Uterus (tissue), 2 donors: ENCODE results near the gene TSPAN9.

Source experiments
- CTCF ChIP-seq, 4 experiments: fragments of 200-600 bp in 2 of 4; fragments of 450-650 bp in 2 of 4; sonication (generic) in 2 of 4; IDR thresholded peaks; one replicate each; pipeline ENCODE4 v1.5.1; 2016 to 2019; ENCODE audit warnings: antibody characterized with exemption in 4 of 4, mild to moderate bottlenecking in 2 of 4, moderate library complexity in 1 of 4
- POLR2A ChIP-seq, 2 donors: fragments of 450-650 bp; IDR thresholded peaks; one replicate each; pipeline ENCODE4 v1.6.1; 2016; ENCODE audit warnings: antibody characterized with exemption in 2 of 2, mild to moderate bottlenecking in 1 of 2, moderate library complexity in 1 of 2

- no peak for TF ChIP-seq POLR2A (IDR thresholded peaks at IDR 0.05)
- no peak for TF ChIP-seq CTCF (IDR thresholded peaks at IDR 0.05)
These were observed 16.1 kb upstream of the TSPAN9 start for GRCh38 chr12:3061059-3061458.
